GM12878 (cell line): ENCODE measurements around the gene LDLRAD3. TPM values are rescaled to one million over a fixed set of nuclear protein-coding genes. Genes with fewer than 3 reads are reported as not detected.

Source experiments
- ATAC-seq: fragments of 200-7000 bp; cut with Tn5 transposase; 3 replicates; pipeline ENCODE4 v1.9.1; 2020; ENCODE audit warnings: mild to moderate bottlenecking, moderate library complexity
- BruUV-seq: library from RNA; stranded (reverse); fragments of 400-500 nt; replicated peaks from 2 replicates; lab custom pipeline; 2021; lab: Mats Ljungman, UMichigan
- CTCF ChIA-PET: fragments of 300-600 bp; sonication (Branson Sonifier 250); formaldehyde crosslinking; extraction: SDS; loops from one replicate; lab custom pipeline; 2021; ENCODE audit warnings: inconsistent platforms; lab: Yijun Ruan, JAX
- POLR2A ChIA-PET: fragments of 350-600 bp; formaldehyde crosslinking; extraction: SDS; loops from one replicate; lab custom pipeline; 2021; ENCODE audit warnings: inconsistent platforms; lab: Charles Lee
- RAD21 ChIA-PET: fragments of 300-600 bp; sonication (Branson Sonifier 250); formaldehyde crosslinking; loops from one replicate; lab custom pipeline; 2023; ENCODE audit warnings: antibody characterized with exemption; ENCODE audit not compliant: unreplicated experiment; lab: Charles Lee
- SMC1A ChIA-PET: fragments of 300-600 bp; sonication (Branson Sonifier 250); formaldehyde crosslinking; loops from one replicate; lab custom pipeline; 2023; ENCODE audit not compliant: unreplicated experiment, uncharacterized antibody; lab: Charles Lee
- DNase-seq: peaks from one replicate; pipeline ENCODE4 v3.0.0-alpha.2; 2011; ENCODE audit warnings: low read depth, low spot score
- FAIRE-seq: peaks from 3 replicates; lab custom pipeline; 2011; peaks lifted over from hg19 to GRCh38; lab: Jason Lieb, UNC
- H2AFZ ChIP-seq: 2 replicates; pipeline ENCODE4 v1.6.0; 2011; ENCODE audit warnings: low read depth, low read length, control low read depth; ENCODE audit not compliant: control insufficient read depth
- H3K27ac ChIP-seq: 2 replicates; pipeline ENCODE4 v1.5.1; 2011; ENCODE audit warnings: control low read depth; ENCODE audit not compliant: control insufficient read depth, insufficient read depth
- H3K27me3 ChIP-seq, 2 experiments: replicated peaks in 1 of 2; 2 replicates each; pipeline versions ENCODE4 v1.6.0 to v1.6.1; 2011; ENCODE audit warnings: low read length in 1 of 2; ENCODE audit not compliant: control insufficient read depth in 2 of 2, insufficient read depth in 2 of 2
- H3K36me3 ChIP-seq, 2 experiments: 2 replicates each; pipeline ENCODE4 v1.5.1; 2011; ENCODE audit warnings: low read length in 1 of 2; ENCODE audit not compliant: control insufficient read depth in 2 of 2, insufficient read depth in 2 of 2
- H3K4me1 ChIP-seq: 2 replicates; pipeline ENCODE4 v1.6.1; 2011; ENCODE audit warnings: mild to moderate bottlenecking, low read length, moderate library complexity, mixed read lengths; ENCODE audit not compliant: control insufficient read depth, insufficient read depth
- H3K4me2 ChIP-seq: 2 replicates; pipeline ENCODE4 v1.6.0; 2011; ENCODE audit warnings: control low read depth; ENCODE audit not compliant: control insufficient read depth, insufficient read depth
- H3K4me3 ChIP-seq: fragments of 200-600 bp; sonication (generic); 2 replicates; pipeline ENCODE4 v1.5.1; 2016
- H3K79me2 ChIP-seq: 2 replicates; pipeline ENCODE4 v1.6.0; 2011; ENCODE audit warnings: low read length; ENCODE audit not compliant: control insufficient read depth, insufficient read depth
- H3K9ac ChIP-seq: 2 replicates; pipeline ENCODE4 v1.8.0; 2011; ENCODE audit warnings: low read length, control low read depth, mixed read lengths; ENCODE audit not compliant: control insufficient read depth, insufficient read depth
- H3K9me3 ChIP-seq: replicated peaks from 3 replicates; pipeline ENCODE4 v1.5.1; 2011; ENCODE audit warnings: mild to moderate bottlenecking, low read length; ENCODE audit not compliant: control insufficient read depth, insufficient read depth
- H4K20me1 ChIP-seq: 2 replicates; pipeline ENCODE4 v1.6.0; 2011; ENCODE audit not compliant: control insufficient read depth, insufficient read depth
- FOS ChIP-seq: IDR thresholded peaks from 3 replicates; pipeline ENCODE4 v1.6.1; 2011; ENCODE audit warnings: borderline replicate concordance; ENCODE audit not compliant: insufficient read length; ENCODE audit errors: extremely low read depth
- HDAC2 ChIP-seq: fragments of 200-600 bp; sonication (generic); IDR thresholded peaks from 2 replicates; pipeline ENCODE4 v1.6.1; 2017
- IKZF1 ChIP-seq: fragments of 450-650 bp; conservative IDR thresholded peaks from 2 replicates; pipeline ENCODE4 v1.6.1; 2017; ENCODE audit warnings: antibody characterized with exemption, mild to moderate bottlenecking
- KDM1A ChIP-seq: fragments of 200-600 bp; sonication (generic); IDR thresholded peaks from 2 replicates; pipeline ENCODE4 v1.6.1; 2016; ENCODE audit warnings: borderline replicate concordance
- RBBP5 ChIP-seq: fragments of 200-600 bp; sonication (generic); conservative IDR thresholded peaks from 2 replicates; pipeline ENCODE4 v1.6.1; 2016
- SPI1 ChIP-seq: IDR thresholded peaks from 2 replicates; pipeline ENCODE4 v1.6.1; 2011; ENCODE audit warnings: low read depth, mild to moderate bottlenecking, low read length, moderate library complexity, borderline replicate concordance; ENCODE audit not compliant: insufficient read depth
- ZNF24 ChIP-seq: fragments of 450-650 bp; IDR thresholded peaks from 2 replicates; pipeline ENCODE4 v1.6.1; 2017; ENCODE audit warnings: antibody characterized with exemption, mild to moderate bottlenecking
- ZNF384 ChIP-seq: IDR thresholded peaks from 2 replicates; pipeline ENCODE4 v1.6.1; 2012; ENCODE audit warnings: low read depth, mild to moderate bottlenecking, low read length, improper control_type of control experiment, borderline replicate concordance
- WGBS: methylation state at CpG from one replicate; pipeline ENCODE4 v1.1.6; 2016; ENCODE audit warnings: low lambda C conversion rate; ENCODE audit not compliant: insufficient replicate concordance, insufficient coverage; ENCODE audit errors: missing lambda C conversion rate; 5-methylcytosine and 5-hydroxymethylcytosine counted together
- in situ Hi-C: fragments of 300-500 bp; cut with MboI; formaldehyde crosslinking; loops from 9 replicates; pipeline ENCODE4 v1.14.3; 2018; ENCODE audit warnings: mixed read lengths
- intact Hi-C: fragments of 100-400 bp; cut with micrococcal nuclease; formaldehyde crosslinking; loops from one replicate; pipeline ENCODE4 v1.14.2; 2022; ENCODE audit not compliant: unreplicated experiment
- polyA plus RNA-seq, 11 experiments: library from polyadenylated mRNA; depleted of rRNA in 4 of 11; unstranded in 6 of 11; stranded (reverse) in 5 of 11; fragments of >200 nt; fragmentation: Nextera tagmentation in 4 of 11; fragmentation: Illumina TruSeq in 1 of 11; extraction: Ambion mirVana in 4 of 11; extraction: Trizol in 1 of 11; gene quantifications; 1 replicate in 1 of 11; 2 replicates in 10 of 11; pipeline versions ENCODE4 v1.2.1 to v1.2.3, GENCODE V29; 2011 to 2016; ENCODE audit warnings: inconsistent platforms in 2 of 11, missing spikeins in 2 of 11, low read depth in 1 of 11
- total RNA-seq, 4 experiments: library from RNA; depleted of rRNA in 3 of 4; stranded (reverse); fragments of >200 nt in 3 of 4; fragmentation: Illumina TruSeq in 1 of 4; extraction: Trizol in 1 of 4; gene quantifications; 2 replicates each; pipeline versions ENCODE4 v1.2.1 to v1.2.3, GENCODE V29; 2013 to 2021
- TF ChIP-seq, protein P1 (sequence below): fragments of 450-650 bp; IDR thresholded peaks from 2 replicates; pipeline ENCODE4 v1.6.1; 2016; ENCODE audit warnings: mild to moderate bottlenecking
- TF ChIP-seq, protein P2 (sequence below): IDR thresholded peaks from 2 replicates; pipeline ENCODE4 v1.6.1; 2012; ENCODE audit warnings: mild to moderate bottlenecking, low read depth, low read length
- TF ChIP-seq, protein P3 (sequence below): IDR thresholded peaks from 2 replicates; pipeline ENCODE4 v1.6.1; 2012; ENCODE audit warnings: low read depth, low read length, improper control_type of control experiment

Gene LDLRAD3
- total and polyA plus RNA-seq, 10 of the 15 experiments (the other 5 are each of a cell fraction or from before 2014, with no cell fraction given): 2.5 to 17.2 (median 10.7) TPM

DNA sequence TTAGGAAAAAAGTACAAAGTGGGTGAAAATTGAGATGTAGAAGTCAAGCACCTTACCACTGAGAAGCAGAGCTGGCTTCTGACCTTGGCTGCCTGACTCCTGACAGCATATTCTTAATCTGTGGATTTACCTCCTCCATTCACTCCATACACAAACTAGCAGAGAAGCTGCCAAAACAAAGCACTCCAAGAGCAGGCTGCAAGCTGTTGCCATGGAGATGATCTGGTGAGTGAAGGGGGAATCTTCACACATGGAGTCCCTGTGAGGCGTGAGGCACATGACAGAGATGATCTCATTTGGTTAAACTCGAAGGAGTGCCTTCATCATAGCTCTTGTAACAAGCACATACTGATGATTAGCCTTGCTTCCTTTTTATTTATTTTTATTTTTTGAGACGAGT, 329.2 kb downstream of the LDLRAD3 start:
- in situ Hi-C loops: no loop called here
- Histone ChIP-seq H4K20me1 (no peaks in the 10 kb centered on the region), H3K27me3 (no peaks in the 10 kb centered on the region), H3K27ac (no peak overlapping the region), H2AFZ (no peak overlapping the region), H3K79me2 (no peaks in the 10 kb centered on the region), H3K9ac (no peak overlapping the region), H3K4me1 (no peaks in the 10 kb centered on the region), H3K4me3 (no peak overlapping the region), H3K4me2 (no peak overlapping the region), H3K9me3 (no peaks in the 10 kb centered on the region), H3K36me3 (peaks cover 1 to 11% of the 10 kb centered on the region in 2 experiments; a peak in 3 of 4 replicates)
- DNase-seq: no peak
- SMC1A ChIA-PET: interaction anchor here (0.6 to 1.5 kb wide), 5 partner anchors 75 to 562 kb away, joined by 3 to 7 read pairs (median 3); no protein-coding TSS in a partner anchor
- BruUV-seq: no TSS peak
- no peak for ATAC-seq
- intact Hi-C loops: no loop called here
- WGBS: 84% methylated on average over 3 of the region's 3 CpGs
- TF ChIP-seq IKZF1: no peak
- TF ChIP-seq, protein P1, sequence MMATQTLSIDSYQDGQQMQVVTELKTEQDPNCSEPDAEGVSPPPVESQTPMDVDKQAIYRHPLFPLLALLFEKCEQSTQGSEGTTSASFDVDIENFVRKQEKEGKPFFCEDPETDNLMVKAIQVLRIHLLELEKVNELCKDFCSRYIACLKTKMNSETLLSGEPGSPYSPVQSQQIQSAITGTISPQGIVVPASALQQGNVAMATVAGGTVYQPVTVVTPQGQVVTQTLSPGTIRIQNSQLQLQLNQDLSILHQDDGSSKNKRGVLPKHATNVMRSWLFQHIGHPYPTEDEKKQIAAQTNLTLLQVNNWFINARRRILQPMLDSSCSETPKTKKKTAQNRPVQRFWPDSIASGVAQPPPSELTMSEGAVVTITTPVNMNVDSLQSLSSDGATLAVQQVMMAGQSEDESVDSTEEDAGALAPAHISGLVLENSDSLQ: peak; percentile 49
- no peak for TF ChIP-seq RBBP5
- RAD21 ChIA-PET: interaction anchor here (1.2 kb wide), 1 partner anchor 451 kb away, joined by 4 read pairs; no protein-coding TSS in a partner anchor
- POLR2A ChIA-PET: no interaction called here
- CTCF ChIA-PET: interaction anchor here (0.9 to 3.5 kb wide), 6 partner anchors 13 to 451 kb away, joined by 3 to 18 read pairs (median 5); no protein-coding TSS in a partner anchor
- no peak for FAIRE-seq

DNA sequence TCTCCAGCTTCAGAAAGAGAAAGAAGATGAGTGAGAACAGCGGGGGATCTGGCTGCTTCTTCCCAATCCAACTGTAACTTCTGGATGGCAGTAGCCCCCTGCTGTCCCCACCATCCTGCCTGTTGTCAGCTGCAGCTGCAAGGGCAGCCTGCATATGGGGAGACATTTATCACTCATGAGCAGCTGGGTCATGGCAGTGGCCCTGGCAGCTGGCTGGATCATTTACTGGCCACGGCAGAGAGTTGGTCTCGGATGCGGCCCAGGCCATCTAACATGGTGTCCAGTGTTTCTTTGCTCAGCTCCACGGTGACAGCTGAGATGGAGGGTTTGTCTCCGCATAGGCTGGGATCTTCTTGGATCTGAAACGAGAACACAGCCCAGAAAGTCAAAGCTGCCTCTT, 330.6 kb downstream of the LDLRAD3 start:
- RAD21 ChIA-PET: no interaction called here
- FAIRE-seq: no peak
- no peak overlapping the region for H3K27ac ChIP-seq
- no peaks in the 10 kb centered on the region for H3K27me3 ChIP-seq
- 89% methylated on average over 7 of the region's 7 CpGs for WGBS
- CTCF ChIA-PET: interaction anchor here (0.9 to 3.5 kb wide), 6 partner anchors 8 to 452 kb away, joined by 3 to 18 read pairs (median 6); no protein-coding TSS in a partner anchor
- no TSS peak for BruUV-seq
- H3K79me2 ChIP-seq: no peaks in the 10 kb centered on the region
- no peaks in the 10 kb centered on the region for H3K4me1 ChIP-seq
- no peaks in the 10 kb centered on the region for H3K9me3 ChIP-seq
- no peak overlapping the region for H3K4me3 ChIP-seq
- H3K4me2 ChIP-seq: no peak overlapping the region
- SMC1A ChIA-PET: interaction anchor here (1.4 kb wide), 1 partner anchor 8 kb away, joined by 6 read pairs; no protein-coding TSS in a partner anchor
- H3K9ac ChIP-seq: no peak overlapping the region
- in situ Hi-C loops (no loop called here), intact Hi-C loops (no loop called here)
- TF ChIP-seq, protein P2, sequence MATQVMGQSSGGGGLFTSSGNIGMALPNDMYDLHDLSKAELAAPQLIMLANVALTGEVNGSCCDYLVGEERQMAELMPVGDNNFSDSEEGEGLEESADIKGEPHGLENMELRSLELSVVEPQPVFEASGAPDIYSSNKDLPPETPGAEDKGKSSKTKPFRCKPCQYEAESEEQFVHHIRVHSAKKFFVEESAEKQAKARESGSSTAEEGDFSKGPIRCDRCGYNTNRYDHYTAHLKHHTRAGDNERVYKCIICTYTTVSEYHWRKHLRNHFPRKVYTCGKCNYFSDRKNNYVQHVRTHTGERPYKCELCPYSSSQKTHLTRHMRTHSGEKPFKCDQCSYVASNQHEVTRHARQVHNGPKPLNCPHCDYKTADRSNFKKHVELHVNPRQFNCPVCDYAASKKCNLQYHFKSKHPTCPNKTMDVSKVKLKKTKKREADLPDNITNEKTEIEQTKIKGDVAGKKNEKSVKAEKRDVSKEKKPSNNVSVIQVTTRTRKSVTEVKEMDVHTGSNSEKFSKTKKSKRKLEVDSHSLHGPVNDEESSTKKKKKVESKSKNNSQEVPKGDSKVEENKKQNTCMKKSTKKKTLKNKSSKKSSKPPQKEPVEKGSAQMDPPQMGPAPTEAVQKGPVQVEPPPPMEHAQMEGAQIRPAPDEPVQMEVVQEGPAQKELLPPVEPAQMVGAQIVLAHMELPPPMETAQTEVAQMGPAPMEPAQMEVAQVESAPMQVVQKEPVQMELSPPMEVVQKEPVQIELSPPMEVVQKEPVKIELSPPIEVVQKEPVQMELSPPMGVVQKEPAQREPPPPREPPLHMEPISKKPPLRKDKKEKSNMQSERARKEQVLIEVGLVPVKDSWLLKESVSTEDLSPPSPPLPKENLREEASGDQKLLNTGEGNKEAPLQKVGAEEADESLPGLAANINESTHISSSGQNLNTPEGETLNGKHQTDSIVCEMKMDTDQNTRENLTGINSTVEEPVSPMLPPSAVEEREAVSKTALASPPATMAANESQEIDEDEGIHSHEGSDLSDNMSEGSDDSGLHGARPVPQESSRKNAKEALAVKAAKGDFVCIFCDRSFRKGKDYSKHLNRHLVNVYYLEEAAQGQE: no peak
- TF ChIP-seq, protein P3, sequence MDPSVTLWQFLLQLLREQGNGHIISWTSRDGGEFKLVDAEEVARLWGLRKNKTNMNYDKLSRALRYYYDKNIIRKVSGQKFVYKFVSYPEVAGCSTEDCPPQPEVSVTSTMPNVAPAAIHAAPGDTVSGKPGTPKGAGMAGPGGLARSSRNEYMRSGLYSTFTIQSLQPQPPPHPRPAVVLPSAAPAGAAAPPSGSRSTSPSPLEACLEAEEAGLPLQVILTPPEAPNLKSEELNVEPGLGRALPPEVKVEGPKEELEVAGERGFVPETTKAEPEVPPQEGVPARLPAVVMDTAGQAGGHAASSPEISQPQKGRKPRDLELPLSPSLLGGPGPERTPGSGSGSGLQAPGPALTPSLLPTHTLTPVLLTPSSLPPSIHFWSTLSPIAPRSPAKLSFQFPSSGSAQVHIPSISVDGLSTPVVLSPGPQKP: no peak
- TF ChIP-seq ZNF24: no peak
- no peak for TF ChIP-seq HDAC2
- TF ChIP-seq KDM1A: no peak
- no peak for TF ChIP-seq SPI1
- TF ChIP-seq FOS: no peak
- no peak for TF ChIP-seq ZNF384
- no peak for DNase-seq
- POLR2A ChIA-PET: no interaction called here
- no peaks in the 10 kb centered on the region for H4K20me1 ChIP-seq
- no peak for ATAC-seq
- H2AFZ ChIP-seq: no peak overlapping the region
- peaks cover 1 to 14% of the 10 kb centered on the region in 2 experiments; a peak in 3 of 4 replicates for H3K36me3 ChIP-seq
